KMS-11 (cell line): ENCODE results near the gene DSE.

ENCODE experiments used
- H2AFZ ChIP-seq: fragments of 200-600 bp; sonication (generic); 2 replicates; pipeline ENCODE4 v1.6.1; 2016; ENCODE audit warnings: antibody characterized with exemption, mixed run types, low read depth
- H3K27ac ChIP-seq: fragments of 200-600 bp; sonication (generic); 2 replicates; pipeline ENCODE4 v1.6.1; 2016; ENCODE audit warnings: mild to moderate bottlenecking, mixed run types
- H3K27me3 ChIP-seq: fragments of 200-600 bp; sonication (generic); 2 replicates; pipeline ENCODE4 v1.6.1; 2017; ENCODE audit warnings: mild to moderate bottlenecking, low read depth, mixed run types, moderate library complexity; ENCODE audit not compliant: insufficient read depth
- H3K36me3 ChIP-seq: fragments of 200-600 bp; sonication (generic); 2 replicates; pipeline ENCODE4 v1.6.1; 2017; ENCODE audit warnings: mild to moderate bottlenecking, mixed run types; ENCODE audit not compliant: insufficient read depth
- H3K4me1 ChIP-seq: fragments of 200-600 bp; sonication (generic); 2 replicates; pipeline ENCODE4 v1.6.1; 2016; ENCODE audit warnings: mild to moderate bottlenecking, low read depth, mixed run types; ENCODE audit not compliant: poor library complexity, severe bottlenecking
- H3K4me2 ChIP-seq: fragments of 200-600 bp; sonication (generic); 2 replicates; pipeline ENCODE4 v1.7.0; 2016; ENCODE audit warnings: mild to moderate bottlenecking, mixed run types
- H3K4me3 ChIP-seq: fragments of 200-600 bp; sonication (generic); IDR thresholded peaks from 2 replicates; pipeline ENCODE4 v1.6.1; 2017; ENCODE audit warnings: low read depth, low read length, mixed read lengths; ENCODE audit not compliant: insufficient read depth
- H3K79me2 ChIP-seq: fragments of 200-600 bp; sonication (generic); 2 replicates; pipeline ENCODE4 v1.6.1; 2016; ENCODE audit warnings: low read depth, mixed run types; ENCODE audit not compliant: insufficient read depth
- H3K9ac ChIP-seq: fragments of 200-600 bp; sonication (generic); 2 replicates; pipeline ENCODE4 v1.6.1; 2016; ENCODE audit warnings: mild to moderate bottlenecking, mixed run types
- H4K20me1 ChIP-seq: fragments of 200-600 bp; sonication (generic); 2 replicates; pipeline ENCODE4 v1.6.1; 2016; ENCODE audit warnings: mild to moderate bottlenecking, mixed run types; ENCODE audit not compliant: insufficient read depth
- TF ChIP-seq, protein P1 (sequence below): fragments of 200-600 bp; sonication (generic); conservative IDR thresholded peaks from 2 replicates; pipeline ENCODE4 v1.6.1; 2017; ENCODE audit warnings: low read depth, mild to moderate bottlenecking, antibody characterized with exemption, low read length, moderate library complexity, mixed read lengths

Gene DSE

GRCh38 chr6:116444575-116444974 is 73.8 kb downstream of the DSE start:
- Histone ChIP-seq H2AFZ (no peak overlapping the region), H3K9ac (no peak overlapping the region), H3K79me2 (no peaks in the 10 kb centered on the region), H3K4me2 (peak overlapping the region; percentile 21; the same call in 1 of the 2 replicates), H3K27me3 (no peaks in the 10 kb centered on the region), H3K27ac (peak overlapping the region; percentile 36; the same call in 1 of the 2 replicates), H3K4me3 (no peak overlapping the region), H3K36me3 (no peaks in the 10 kb centered on the region), H3K4me1 (peaks cover 35% of the 10 kb centered on the region), H4K20me1 (no peaks in the 10 kb centered on the region)
- TF ChIP-seq, protein P1, sequence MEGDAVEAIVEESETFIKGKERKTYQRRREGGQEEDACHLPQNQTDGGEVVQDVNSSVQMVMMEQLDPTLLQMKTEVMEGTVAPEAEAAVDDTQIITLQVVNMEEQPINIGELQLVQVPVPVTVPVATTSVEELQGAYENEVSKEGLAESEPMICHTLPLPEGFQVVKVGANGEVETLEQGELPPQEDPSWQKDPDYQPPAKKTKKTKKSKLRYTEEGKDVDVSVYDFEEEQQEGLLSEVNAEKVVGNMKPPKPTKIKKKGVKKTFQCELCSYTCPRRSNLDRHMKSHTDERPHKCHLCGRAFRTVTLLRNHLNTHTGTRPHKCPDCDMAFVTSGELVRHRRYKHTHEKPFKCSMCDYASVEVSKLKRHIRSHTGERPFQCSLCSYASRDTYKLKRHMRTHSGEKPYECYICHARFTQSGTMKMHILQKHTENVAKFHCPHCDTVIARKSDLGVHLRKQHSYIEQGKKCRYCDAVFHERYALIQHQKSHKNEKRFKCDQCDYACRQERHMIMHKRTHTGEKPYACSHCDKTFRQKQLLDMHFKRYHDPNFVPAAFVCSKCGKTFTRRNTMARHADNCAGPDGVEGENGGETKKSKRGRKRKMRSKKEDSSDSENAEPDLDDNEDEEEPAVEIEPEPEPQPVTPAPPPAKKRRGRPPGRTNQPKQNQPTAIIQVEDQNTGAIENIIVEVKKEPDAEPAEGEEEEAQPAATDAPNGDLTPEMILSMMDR = no peak

DNA sequence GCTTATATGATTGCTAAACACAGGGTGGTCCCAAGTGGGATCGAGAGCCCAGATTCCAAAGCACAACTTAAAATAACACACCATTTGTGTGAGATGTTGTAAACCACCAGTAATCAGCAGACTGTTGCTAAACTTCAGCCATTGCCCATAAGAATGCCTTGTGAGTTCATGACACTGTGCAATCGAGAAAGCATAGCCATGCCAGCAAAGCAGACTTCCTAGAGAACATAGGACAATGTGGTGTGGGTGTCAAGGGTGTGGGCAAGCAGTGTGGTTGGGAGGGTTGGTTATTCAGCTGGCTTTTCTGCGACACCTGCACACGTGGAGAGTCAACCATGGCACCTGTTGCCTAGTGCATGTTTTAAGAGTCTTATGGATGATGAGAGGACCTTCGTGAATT is 74.4 kb downstream of the DSE start:
- no peaks in the 10 kb centered on the region for H4K20me1 ChIP-seq
- H3K4me2 ChIP-seq = peak overlapping the region; percentile 21; the same call in 1 of the 2 replicates
- peak overlapping the region; percentile 12; the same call in 1 of the 2 replicates for H2AFZ ChIP-seq
- no peak overlapping the region for H3K9ac ChIP-seq
- H3K36me3 ChIP-seq = no peaks in the 10 kb centered on the region
- H3K4me3 ChIP-seq = no peak overlapping the region
- TF ChIP-seq, protein P1 = no peak
- H3K79me2 ChIP-seq = no peaks in the 10 kb centered on the region
- H3K27ac ChIP-seq = peak overlapping the region; percentile 36; the same call in 1 of the 2 replicates
- no peaks in the 10 kb centered on the region for H3K27me3 ChIP-seq
- H3K4me1 ChIP-seq = peaks cover 35% of the 10 kb centered on the region

DNA sequence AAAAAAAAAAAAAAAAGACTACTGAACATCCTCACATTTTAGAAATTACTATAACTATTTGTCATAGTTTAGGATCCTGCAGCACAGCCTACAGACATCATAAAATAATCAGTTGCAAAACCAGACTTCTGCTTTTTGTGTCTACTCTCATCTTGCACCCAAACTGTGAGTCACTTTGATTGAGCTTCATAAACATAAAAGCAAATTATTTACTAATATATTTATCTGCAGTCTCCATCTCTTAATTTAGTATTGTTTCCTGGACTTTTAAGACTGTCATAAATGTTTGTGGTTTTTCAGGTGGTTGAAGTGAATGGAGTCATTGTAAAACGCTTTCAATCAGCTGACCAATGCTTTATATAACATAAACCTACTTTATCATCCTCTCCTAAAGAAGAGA is 75.7 kb downstream of the DSE start:
- H3K27ac ChIP-seq = no peak overlapping the region
- TF ChIP-seq, protein P1 = no peak
- H3K36me3 ChIP-seq = no peaks in the 10 kb centered on the region
- no peak overlapping the region for H3K4me2 ChIP-seq
- H4K20me1 ChIP-seq = no peaks in the 10 kb centered on the region
- no peaks in the 10 kb centered on the region for H3K27me3 ChIP-seq
- H3K9ac ChIP-seq = no peak overlapping the region
- H3K79me2 ChIP-seq = no peaks in the 10 kb centered on the region
- no peak overlapping the region for H3K4me3 ChIP-seq
- H2AFZ ChIP-seq = no peak overlapping the region
- peaks cover 42% of the 10 kb centered on the region for H3K4me1 ChIP-seq

DNA sequence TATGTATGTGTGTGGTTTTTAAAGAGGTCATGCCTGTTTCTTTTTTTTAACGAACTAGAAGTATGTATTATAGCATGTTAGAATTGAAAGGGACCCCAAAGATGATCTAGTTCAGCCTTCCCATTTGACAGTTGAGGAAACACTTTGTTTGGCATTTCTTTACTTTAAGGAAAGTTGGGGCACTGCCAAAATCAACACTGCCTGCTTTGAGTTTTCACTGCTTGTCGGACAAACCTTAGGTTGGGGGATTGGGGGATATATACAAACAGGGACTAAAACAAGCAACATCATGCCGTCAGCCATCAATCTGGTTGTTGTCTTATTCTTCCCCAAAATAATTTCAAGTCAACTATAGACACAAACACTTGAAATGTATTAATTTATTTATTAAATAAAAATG is 76.3 kb downstream of the DSE start:
- no peaks in the 10 kb centered on the region for H3K27me3 ChIP-seq
- TF ChIP-seq, protein P1 = no peak
- H2AFZ ChIP-seq = no peak overlapping the region
- H3K4me3 ChIP-seq = no peak overlapping the region
- H3K4me2 ChIP-seq = no peak overlapping the region
- H3K79me2 ChIP-seq = no peaks in the 10 kb centered on the region
- no peaks in the 10 kb centered on the region for H3K36me3 ChIP-seq
- no peaks in the 10 kb centered on the region for H4K20me1 ChIP-seq
- peaks cover 42% of the 10 kb centered on the region for H3K4me1 ChIP-seq
- H3K9ac ChIP-seq = no peak overlapping the region
- no peak overlapping the region for H3K27ac ChIP-seq
